Activated T-cell treated with anti-CD3 and anti-CD28 coated beads for 24 hours (primary cell): Measurements from ENCODE around the gene PSEN1.

ENCODE experiments used
- DNase-seq: peaks from one replicate; pipeline ENCODE4 v3.0.0-alpha.2; 2020; ENCODE audit warnings: low read depth

PSEN1 gene

DNA sequence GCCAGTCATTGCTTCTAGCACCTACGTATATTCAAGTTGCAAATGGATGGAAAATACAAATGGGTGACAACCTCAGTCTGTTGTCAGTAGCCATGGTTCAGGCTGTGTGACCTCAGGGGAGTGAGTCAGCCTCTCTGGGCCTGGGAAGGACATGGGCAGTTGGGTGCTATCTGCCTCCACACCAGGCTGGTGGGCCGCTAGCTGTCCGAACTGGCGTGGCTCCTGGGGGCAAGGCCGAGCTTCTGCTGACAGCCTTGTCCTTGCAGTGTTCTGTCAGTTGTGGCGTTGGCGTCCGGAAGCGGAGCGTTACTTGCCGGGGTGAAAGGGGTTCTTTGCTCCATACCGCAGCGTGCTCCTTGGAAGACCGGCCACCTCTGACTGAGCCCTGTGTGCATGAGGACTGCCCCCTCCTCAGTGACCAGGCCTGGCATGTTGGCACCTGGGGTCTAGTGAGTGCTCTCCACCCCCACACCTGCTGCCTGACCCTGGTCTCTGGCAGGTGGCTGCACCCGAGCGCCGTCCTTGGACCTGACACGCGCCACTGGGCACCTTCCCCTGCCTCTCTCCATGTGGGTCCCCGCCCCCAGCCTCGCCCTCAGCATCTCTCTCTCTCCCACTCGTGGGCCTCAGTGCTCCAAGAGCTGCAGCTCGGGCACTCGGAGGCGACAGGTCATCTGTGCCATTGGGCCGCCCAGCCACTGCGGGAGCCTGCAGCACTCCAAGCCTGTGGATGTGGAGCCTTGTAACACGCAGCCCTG is 118.1 kb downstream of the PSEN1 start:
- no peak for DNase-seq

DNA sequence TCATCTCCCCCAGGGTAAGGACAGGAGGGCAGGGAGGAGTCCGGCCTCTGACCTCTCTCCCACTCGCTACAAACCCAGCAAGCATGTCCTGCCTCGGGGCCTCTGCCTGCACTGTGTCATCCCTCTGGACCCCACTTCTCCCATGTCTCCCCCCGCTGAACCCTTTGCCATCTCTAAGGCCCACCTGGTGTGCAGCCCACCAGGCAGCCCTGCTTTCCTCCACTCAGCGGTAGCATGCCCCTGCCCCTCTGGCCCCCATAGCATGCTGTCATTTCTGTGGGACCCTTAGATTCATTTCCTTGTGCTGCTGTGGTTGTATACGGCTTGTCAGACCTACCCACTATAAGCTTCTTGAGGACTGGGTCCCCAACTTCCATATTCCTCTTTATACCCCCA is 118.7 kb downstream of the PSEN1 start:
- DNase-seq = no peak

DNA sequence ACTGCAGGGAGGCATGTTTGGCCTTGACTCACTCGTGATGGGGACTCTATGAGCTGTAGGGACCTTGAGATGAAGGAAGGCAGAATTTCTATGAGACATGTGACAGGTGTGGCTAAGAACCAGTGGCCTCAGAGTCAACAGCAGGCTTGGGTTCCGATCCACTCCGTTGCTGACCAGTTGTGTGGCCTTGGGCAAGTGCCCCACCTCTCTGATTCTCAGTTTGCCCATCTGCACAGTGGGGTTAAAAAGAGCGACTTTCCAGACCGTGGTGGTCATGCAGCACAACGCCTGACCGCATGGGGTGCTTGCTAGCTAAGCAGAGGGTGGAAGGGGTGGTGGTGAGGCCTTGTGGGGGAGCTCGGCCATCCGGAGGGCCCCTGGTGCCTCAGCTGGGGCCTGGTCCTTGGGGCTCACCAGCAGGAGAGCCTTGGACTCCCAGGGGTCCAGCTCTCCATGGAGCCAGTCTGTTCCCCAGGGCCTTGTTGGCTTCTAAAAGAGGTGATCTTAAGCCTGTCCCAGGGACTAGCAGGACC is 119.5 kb downstream of the PSEN1 start:
- no peak for DNase-seq

DNA sequence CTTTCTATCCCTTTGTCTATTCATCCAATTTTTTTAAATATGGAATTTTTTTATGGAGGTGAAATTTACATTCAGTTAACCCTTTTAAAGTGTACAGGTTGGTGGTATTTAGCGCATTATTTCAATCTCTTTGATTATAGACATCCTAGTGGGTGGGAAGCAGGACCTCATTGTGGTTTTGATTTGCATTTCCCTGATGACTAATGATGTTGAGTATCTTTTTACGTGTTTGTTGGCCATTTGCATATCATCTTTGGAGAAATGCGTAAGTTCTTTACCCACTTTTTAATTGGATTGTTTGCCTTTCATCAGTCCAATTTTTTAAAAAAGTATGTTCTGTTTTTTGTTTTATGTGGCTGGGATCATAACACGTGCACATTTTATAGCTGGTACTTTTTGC is 121.8 kb downstream of the PSEN1 start:
- no peak for DNase-seq

DNA sequence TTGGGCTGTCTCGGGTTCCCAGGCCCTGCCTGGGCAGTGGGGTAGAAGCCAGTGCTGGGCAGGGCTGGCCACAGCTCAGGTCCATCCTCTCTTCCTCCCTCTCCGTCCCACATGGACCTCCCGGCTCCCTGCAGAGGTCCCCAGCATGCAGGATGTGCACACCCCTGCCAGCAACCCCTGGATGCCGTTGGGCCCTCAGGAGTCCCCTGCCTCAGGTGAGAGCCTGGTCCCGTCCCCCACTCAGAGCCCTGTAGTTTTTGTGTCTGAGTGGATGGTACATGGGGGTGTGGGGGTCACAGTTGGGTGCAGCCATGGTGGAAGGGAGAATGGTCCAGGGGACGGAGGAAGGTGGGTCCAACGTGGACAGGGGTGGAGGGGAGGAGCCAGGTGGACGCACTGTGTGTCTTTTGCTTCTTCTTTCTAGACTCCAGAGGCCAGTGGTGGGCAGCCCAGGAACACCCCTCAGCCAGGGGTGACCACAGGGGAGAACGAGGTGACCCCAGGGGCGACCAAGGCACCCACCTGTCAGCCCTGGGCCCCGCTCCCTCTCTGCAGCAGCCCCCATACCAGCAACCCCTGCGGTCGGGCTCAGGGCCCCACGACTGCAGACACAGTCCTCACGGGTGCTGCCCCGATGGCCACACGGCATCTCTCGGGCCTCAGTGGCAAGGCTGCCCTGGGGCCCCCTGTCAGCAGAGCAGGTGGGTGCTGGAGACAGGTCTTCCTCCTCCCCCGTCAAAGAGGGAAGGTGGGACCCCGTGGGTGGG is 122.7 kb downstream of the PSEN1 start:
- DNase-seq = no peak

DNA sequence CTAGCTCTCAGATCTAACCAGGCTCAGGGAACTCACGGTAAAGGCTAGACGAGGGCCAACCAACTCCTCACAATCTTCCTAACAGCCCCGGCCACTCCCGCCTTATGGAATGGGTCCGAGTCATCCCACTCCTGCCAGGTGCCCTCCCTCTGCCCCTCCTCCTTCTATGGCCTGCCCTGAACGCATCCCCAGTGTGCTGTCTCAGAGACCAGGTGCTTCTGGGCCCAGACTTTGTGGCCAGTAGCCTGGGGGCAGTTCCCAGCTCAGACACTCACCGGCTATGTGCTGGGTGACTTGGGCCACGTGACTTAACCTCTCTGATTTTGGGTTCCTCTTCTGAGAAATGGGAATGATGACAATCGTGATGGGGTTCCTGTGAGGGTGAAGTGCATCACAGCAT is 123.5 kb downstream of the PSEN1 start:
- no peak for DNase-seq

DNA sequence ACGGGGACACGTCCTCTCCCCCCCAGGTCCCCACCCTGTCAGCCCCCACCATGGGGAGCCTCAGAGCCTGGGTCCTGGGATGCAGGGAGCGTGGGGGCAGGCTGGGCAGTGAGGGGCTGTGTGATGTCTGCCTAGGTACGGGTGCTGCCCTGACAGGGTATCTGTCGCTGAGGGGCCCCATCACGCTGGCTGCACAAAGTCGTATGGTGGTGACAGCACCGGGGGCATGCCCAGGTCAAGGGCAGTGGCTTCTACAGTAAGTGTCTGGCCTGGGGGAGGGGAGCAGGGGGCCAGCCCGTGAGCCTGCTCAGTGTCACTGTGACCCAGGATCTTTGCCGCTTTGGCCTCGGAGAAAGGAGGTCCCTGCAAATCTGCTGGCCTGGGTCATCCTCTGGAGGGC is 124.3 kb downstream of the PSEN1 start:
- DNase-seq = no peak

DNA sequence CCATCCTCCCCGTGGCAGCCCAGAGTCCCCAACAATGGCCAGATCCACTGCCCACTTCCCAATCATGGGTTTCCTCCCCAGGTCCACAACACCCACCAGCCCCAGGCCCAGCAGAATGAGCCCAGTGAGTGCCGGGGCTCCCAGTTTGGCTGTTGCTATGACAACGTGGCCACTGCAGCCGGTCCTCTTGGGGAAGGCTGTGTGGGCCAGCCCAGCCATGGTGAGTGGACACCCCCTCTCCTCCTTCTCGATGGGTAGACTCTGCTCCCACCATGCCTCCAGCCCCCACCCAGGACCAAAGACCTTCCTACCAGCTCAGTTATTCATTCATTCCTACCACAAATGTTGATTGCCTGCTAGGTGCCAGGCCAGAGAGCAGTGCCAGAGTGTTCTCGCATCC is 124.8 kb downstream of the PSEN1 start:
- no peak for DNase-seq

DNA sequence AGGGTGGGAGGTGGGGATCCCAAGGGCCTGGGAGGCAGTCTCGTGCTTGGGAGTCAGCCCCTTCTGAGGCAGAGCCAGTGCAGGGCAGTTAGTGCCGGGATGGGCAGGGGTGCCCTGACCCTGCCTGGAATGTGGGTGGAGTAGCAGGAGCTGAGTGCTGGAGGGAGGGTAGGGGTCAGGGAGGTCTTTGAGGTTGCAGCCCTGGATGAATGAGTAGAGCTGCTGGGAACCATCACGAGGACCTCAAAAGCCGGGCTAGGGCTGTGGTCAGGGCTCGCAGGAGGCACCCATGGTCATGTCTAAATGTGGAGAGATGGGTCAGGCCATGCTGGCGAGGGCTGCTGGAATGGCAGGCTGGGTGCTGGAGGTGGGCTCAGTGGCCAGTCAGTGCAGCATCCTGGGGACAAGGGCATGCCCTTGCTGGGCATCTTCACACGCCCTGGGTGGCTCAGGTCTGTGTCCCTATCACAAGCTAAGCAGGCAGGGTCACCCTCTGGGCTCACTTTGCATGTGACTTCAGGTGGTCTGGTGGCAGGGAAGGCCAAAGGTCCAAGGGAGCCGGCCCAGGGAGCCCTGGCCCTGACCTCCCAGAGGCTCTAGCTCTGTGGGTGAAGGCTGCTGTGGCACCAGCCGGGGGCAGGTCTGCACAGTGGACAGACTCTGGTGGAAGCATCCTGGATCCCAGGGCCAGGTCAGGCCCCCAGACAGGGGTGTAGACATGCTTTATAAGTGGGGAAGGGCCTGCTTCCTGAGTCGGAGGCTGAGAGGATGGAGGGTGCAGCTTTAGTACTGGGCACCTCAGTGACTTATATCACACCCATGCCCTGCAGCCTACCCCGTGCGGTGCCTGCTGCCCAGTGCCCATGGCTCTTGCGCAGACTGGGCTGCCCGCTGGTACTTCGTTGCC is 125.5 kb downstream of the PSEN1 start:
- no peak for DNase-seq

DNA sequence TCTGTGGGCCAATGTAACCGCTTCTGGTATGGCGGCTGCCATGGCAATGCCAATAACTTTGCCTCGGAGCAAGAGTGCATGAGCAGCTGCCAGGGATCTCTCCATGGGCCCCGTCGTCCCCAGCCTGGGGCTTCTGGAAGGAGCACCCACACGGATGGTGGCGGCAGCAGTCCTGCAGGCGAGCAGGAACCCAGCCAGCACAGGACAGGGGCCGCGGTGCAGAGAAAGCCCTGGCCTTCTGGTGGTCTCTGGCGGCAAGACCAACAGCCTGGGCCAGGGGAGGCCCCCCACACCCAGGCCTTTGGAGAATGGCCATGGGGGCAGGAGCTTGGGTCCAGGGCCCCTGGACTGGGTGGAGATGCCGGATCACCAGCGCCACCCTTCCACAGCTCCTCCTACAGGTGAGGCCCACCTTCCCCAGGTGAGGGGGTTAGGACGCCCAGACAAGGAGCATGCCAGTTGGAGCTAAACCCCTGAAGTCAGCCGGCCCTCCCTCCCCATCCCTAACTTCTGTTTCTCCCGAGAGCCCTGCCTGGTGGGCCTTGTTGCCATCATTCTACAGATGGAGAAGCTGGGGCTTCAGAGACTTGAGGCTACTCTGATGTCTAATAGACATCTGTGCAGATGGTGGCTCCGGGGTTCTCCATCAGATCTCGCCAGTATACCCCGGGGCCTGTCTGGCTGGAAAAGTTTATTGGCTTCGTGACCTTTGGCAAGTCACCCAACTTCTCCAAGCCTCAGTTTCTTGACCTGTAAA is 126.3 kb downstream of the PSEN1 start:
- DNase-seq = no peak

DNA sequence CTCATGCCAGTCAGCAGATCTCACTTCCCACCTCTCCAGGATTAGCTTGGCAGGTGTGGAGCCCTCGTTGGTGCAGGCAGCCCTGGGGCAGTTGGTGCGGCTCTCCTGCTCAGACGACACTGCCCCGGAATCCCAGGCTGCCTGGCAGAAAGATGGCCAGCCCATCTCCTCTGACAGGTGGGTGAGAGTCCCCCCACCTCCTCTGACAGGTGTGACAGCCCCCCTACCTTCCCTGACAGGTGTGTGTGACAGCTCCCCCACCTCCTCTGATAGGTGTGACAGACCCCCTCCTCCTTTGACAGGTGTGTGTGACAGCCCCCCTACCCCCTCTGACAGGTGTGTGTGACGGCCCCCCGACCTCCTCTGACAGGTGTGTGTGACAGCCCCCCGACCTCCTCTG is 127.3 kb downstream of the PSEN1 start:
- no peak for DNase-seq

DNA sequence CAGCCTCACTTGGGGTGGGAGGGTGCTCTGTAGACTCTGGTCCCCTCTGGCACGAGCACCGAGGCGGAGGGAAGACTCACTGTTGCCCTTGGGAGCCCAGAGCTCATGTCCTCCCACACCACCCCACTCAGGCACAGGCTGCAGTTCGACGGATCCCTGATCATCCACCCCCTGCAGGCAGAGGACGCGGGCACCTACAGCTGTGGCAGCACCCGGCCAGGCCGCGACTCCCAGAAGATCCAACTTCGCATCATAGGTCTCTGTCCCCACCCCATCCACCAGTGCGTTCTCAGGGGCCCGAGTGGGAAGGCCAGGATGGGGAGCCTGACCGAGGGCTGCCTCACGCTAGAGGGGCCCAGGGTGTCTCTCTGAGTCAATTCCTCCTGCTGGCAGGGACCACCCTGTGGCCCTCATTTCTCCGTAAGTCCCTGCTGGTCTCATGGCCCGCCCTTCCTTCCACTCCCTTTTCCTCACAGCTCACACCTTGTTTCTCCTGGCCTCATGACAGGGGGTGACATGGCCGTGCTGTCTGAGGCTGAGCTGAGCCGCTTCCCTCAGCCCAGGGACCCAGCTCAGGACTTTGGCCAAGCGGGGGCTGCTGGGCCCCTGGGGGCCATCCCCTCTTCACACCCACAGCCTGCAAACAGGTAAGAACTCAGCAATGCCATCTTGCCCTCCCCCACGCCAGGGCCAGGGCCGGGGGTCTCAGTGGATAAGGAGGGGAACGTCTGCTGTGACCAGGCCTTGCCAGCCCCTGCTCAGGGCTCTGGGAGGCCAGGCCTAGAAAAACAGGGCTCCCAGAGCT is 128.0 kb downstream of the PSEN1 start:
- DNase-seq = no peak

DNA sequence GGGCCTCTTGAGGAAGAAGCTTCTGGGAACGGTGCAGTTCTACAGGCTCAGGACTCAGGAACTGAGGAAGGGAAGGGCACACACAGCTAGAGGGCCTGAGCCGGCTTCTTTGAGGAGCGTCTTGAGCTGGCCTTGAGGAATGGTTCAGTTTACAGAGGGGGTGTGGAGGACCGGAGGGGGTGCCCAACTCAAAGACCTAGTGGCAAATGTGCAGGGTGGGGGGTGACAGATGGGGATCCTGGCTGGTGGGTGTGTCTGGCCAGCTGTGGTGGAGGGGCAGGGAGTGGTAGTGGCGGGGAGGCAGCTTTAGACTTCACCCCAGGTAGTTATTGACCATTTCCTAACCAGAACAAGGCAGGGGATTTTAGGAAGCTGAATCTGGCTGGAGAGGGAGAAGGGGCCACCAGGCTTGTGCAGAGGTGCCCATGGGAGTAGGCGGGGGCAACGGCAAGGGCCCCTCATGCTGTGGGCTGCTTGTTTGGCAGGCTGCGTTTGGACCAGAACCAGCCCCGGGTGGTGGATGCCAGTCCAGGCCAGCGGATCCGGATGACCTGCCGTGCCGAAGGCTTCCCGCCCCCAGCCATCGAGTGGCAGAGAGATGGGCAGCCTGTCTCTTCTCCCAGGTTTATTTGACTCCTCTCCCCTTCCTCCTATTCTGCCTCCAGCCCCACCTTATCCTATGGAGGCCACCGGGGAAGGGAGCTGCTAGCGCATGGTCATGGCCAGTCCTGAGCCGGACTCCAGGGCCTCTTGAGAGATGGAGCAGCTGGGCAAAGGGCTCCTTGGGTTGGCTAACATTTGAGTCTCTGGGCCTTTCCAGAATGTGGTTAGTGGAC is 128.8 kb downstream of the PSEN1 start:
- no peak for DNase-seq

DNA sequence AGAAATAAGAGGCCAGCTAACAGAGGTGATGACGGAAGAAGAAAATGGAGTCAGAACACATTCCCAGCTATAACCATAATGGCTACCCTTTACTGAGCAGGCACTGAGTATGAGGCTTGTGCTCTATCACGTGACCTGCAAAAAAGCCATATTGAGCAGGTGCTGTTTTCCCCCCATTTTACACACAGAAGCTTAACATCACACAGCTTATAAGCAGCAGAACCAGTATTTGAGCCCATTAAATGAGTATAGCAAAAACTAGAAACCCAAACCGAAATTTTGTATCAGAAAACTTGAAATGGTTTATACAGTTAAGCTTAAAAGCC is 129.4 kb downstream of the PSEN1 start:
- DNase-seq = no peak

DNA sequence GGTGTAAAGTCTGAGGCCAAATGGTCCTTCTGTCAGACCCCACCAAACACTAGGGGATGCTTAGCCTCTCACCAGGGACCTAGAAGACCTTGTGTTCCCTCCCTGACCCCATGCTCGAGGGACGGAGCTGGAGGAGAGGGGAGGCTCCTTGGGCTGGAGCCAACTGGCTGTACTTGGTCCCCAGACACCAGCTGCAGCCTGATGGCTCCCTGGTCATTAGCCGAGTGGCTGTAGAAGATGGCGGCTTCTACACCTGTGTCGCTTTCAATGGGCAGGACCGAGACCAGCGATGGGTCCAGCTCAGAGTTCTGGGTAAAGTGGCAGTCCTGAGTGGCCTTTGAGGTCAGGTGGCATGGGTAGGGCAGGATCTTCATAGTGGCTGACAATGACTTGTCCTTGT is 130.0 kb downstream of the PSEN1 start:
- DNase-seq = no peak

DNA sequence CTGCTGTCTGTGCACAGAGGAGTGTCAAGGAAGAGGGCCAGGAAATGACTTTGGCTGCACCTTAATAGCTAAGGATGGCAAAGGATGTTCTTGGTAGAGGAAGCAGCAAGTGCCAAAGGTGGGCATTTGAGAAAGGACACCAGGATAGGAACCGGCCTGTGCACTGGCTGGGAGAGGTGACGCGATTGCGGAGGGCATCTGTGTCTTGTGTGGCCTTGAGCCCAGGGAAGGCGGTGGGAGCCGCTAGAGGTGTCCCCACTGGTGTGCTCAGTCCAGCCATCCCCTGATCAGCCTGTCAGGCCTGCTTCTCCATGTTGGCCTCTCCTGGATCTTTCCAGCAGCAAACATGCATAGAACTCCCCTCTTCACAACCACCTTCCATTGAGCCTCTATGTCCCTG is 131.2 kb downstream of the PSEN1 start:
- DNase-seq = no peak

DNA sequence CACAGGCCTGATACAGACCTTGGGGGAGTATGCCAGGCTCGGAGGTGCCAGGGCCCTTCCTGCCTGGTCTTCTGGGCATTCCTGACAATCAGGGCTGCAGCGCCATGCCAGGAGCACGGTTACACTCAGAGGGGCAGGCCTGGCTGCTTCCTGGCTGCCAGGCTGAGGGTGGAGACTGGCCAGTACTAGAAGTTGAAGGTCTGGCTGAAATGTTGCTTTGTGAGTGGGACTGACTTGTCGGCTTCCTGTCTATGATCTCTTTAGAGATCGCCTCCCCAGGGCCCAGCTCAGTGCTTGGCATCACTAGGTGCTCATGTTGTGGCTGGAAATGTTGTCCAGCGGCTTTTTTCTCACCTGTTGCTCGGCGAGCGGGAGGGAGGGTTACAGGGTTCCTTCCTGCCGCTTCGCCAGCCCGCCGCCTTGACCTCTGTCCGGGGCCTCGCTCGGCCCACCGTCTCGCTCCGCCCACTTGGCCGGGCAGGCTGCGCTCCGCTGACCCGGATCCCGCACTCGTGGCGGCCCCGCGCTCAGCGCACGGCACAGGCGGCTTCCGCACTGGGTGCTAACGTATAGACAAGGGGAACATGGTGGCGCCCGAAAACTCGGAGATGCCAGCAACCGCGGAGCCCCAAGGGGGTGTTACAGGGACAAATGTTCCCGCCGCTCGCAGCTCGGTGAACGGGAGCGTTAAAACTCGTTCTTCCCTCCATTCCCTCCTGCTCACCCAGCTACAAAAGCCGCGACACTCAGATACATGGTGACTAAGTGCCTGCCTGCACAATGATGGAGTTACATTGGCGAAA is 133.6 kb downstream of the PSEN1 start:
- no peak for DNase-seq

DNA sequence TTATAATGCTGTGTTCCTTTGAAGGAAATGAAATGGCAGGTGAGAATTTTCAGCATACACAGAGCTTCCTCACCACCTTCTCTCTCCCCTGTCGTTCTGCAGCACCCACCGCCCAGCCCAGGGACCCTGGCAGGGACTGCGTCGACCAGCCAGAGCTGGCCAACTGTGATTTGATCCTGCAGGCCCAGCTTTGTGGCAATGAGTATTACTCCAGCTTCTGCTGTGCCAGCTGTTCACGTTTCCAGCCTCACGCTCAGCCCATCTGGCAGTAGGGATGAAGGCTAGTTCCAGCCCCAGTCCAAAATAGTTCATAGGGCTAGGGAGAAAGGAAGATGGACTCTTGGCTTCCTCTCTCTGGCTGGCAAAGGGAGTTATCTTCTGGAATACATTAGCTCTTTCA is 136.1 kb downstream of the PSEN1 start:
- DNase-seq = no peak
